ENCODE measurements around the gene C12orf57. TPM values are rescaled to one million over a fixed set of nuclear protein-coding genes. Genes with fewer than 3 reads are reported as not detected.

The C12orf57 gene
- total and polyA plus RNA-seq, 2 of the 8 experiments (the other 6 are each of a cell fraction or from before 2014, with no cell fraction given) = 174 to 993 TPM

- H2BK12ac ChIP-seq (ENCODE audit: low read depth, low read length) = no peak overlapping the region
- no peak overlapping the region for H3K23ac ChIP-seq (ENCODE audit: insufficient read length)
- H3K9ac ChIP-seq (replicated peaks in 1 of 4; ENCODE audit: extremely low read depth in 1 of 4, low read depth in 3 of 4, low read length in 3 of 4) = peak overlapping the region; percentile 64 to 91 (median 69); a peak in 6 of 7 replicates
- H3K4me1 ChIP-seq (replicated peaks in 1 of 4; ENCODE audit: control insufficient read depth in 3 of 4, insufficient read depth in 4 of 4, low read length in 3 of 4) = peaks cover 13 to 31% (median 17%) of the 10 kb centered on the region in 4 experiments
- peak overlapping the region; percentile 65 for H3K56ac ChIP-seq (replicated peaks; ENCODE audit: insufficient read length, low read depth, low read length)
- H4K8ac ChIP-seq (ENCODE audit: extremely low read depth, insufficient read depth, low read length) = no peak overlapping the region
- no peak overlapping the region for H2AK5ac ChIP-seq (ENCODE audit: low read depth, low read length)
- no peak overlapping the region for H2AFZ ChIP-seq (ENCODE audit: low read length)
- peak overlapping the region; percentile 3 for H4K5ac ChIP-seq (ENCODE audit: insufficient read length, low read depth, low read length)
- peaks cover 0 to 10% (median 2%) of the 10 kb centered on the region in 4 experiments; a peak in 5 of 8 replicates for H3K36me3 ChIP-seq (ENCODE audit: control insufficient read depth in 2 of 4, insufficient read depth in 4 of 4, low read length in 3 of 4)
- no peak overlapping the region for H2BK120ac ChIP-seq (replicated peaks; ENCODE audit: low read depth, low read length)
- POLR2A ChIA-PET (ENCODE audit: partially characterized antibody) = interaction anchor here (0.8 to 44.0 kb wide), 8 partner anchors 14 to 392 kb away, joined by 3 to 1596 read pairs (median 115); partner anchors contain the start of genes C12orf57, EMG1, ENO2 and GNB3
- CTCF ChIA-PET (ENCODE audit: partially characterized antibody) = interaction anchor here (1.0 to 20.2 kb wide), 5 partner anchors 12 to 217 kb away, joined by 3 to 253 read pairs (median 36); partner anchors contain the start of genes C12orf57, LRRC23, RNU7-1 and SPSB2
- no peak for TF ChIP-seq ATF2 (IDR thresholded peaks at IDR 0.05; ENCODE audit: low read length)
- 0 out of 2 replicates have a peak, but pooled peaks have one; percentile 13 for TF ChIP-seq TAF1 (IDR thresholded peaks at IDR 0.05; ENCODE audit: low read depth, low read length)
- TF ChIP-seq TAF7 (optimal IDR thresholded peaks at IDR 0.05; ENCODE audit: borderline replicate concordance, low read depth, low read length) = peak; percentile 25
- H3K14ac ChIP-seq (ENCODE audit: insufficient read length) = no peak overlapping the region
- H2BK5ac ChIP-seq (ENCODE audit: low read depth, low read length) = peak overlapping the region; percentile 71
- H3K27me3 ChIP-seq (replicated peaks in 1 of 4; ENCODE audit: control insufficient read depth in 3 of 4, extremely low read depth in 1 of 4, insufficient read depth in 3 of 4, low read length in 3 of 4) = no peaks in the 10 kb centered on the region
- no peaks in the 10 kb centered on the region for H3K9me3 ChIP-seq (ENCODE audit: insufficient read depth in 2 of 2, low read depth in 1 of 2, low read length in 1 of 2)
- H3K4me3 ChIP-seq (ENCODE audit: extremely low read depth in 1 of 4, insufficient read depth in 2 of 4, low read depth in 3 of 4, low read length in 4 of 4) = peak overlapping the region; percentile 90 to 99 (median 92)
- no peak for DNase-seq (ENCODE audit: low read depth in 1 of 2, low spot score in 2 of 2)
- peak overlapping the region; percentile 15; the same call in 1 of the 2 replicates for H3K27ac ChIP-seq (ENCODE audit: low read depth, low read length)
- H4K91ac ChIP-seq (replicated peaks; ENCODE audit: insufficient read length, low read length) = no peak overlapping the region
- H2BK15ac ChIP-seq (ENCODE audit: low read length) = no peak overlapping the region
- no peak overlapping the region for H3K4ac ChIP-seq (replicated peaks; ENCODE audit: insufficient read length, low read depth, low read length)
- peaks cover 15 to 20% of the 10 kb centered on the region in 2 experiments for H4K20me1 ChIP-seq (replicated peaks in 1 of 2; ENCODE audit: control insufficient read depth in 1 of 2, insufficient read depth in 2 of 2, low read length in 2 of 2)
- H3K18ac ChIP-seq (ENCODE audit: extremely low read depth, low read length) = peak overlapping the region; percentile 51
- no peak for FAIRE-seq
- 0% methylated on average over 5 of the region's 79 CpGs; no CpG with 5 or more reads in 1 of the 2 experiments for WGBS, 2 experiments (ENCODE audit: extremely low coverage in 1 of 2, insufficient coverage in 1 of 2, insufficient read length in 1 of 2, insufficient replicate concordance in 2 of 2, low coverage in 1 of 2, low lambda C conversion rate in 2 of 2, missing lambda C conversion rate in 1 of 2)
- peaks cover 10% of the 10 kb centered on the region for H3K79me1 ChIP-seq (ENCODE audit: low read depth, low read length)
- H3K23me2 ChIP-seq (ENCODE audit: low read depth, low read length) = peaks cover 28% of the 10 kb centered on the region
- peak overlapping the region; percentile 84 to 100 for H3K4me2 ChIP-seq (ENCODE audit: insufficient read depth in 1 of 2, low read depth in 2 of 2, low read length in 2 of 2)
- peaks cover 27 to 39% of the 10 kb centered on the region in 2 experiments for H3K79me2 ChIP-seq (ENCODE audit: control insufficient read depth in 1 of 2, insufficient read depth in 2 of 2, low read length in 2 of 2)
- no peak overlapping the region for H2BK20ac ChIP-seq (ENCODE audit: low read length)
Measured at GRCh38 chr12:6928022-6928702, 15.7 kb upstream of the C12orf57 start.

Data from H1 (cell line).